Stimulated activated naive B cell treated with anti-CD40 and anti-IgM and Interleukin-4, amounts not matched to agents 10 μg/mL and 1 μg/mL and 100 μg/mL, for 72 hours (primary cell): Measurements from ENCODE around the gene KLHL11.
"Not testable (repeated sequence)": the region's sequence is repeated elsewhere in the genome, so short reads cannot be mapped to it uniquely, and the experiment has no call there.

Experiments used
- ATAC-seq, 2 donors: fragments of 150-1000 bp; cut with Tn5 transposase; replicated peaks; 2 replicates each; pipeline ENCODE4 v1.10.0; 2021; ENCODE audit warnings: moderate library complexity in 1 of 2
- DNase-seq: peaks from one replicate; pipeline ENCODE4 v3.0.0; 2021
- H3K27ac Mint-ChIP-seq: one replicate; pipeline ENCODE4 v1.8.0; 2022; ENCODE audit warnings: mild to moderate bottlenecking, mixed read lengths
- H3K27me3 Mint-ChIP-seq, 2 donors: one replicate each; pipeline ENCODE4 v1.8.0; 2022; ENCODE audit warnings: mixed read lengths in 2 of 2
- H3K36me3 Mint-ChIP-seq, 2 donors: one replicate each; pipeline ENCODE4 v1.8.0; 2022; ENCODE audit warnings: mixed read lengths in 2 of 2, mild to moderate bottlenecking in 1 of 2
- H3K4me1 Mint-ChIP-seq, 2 donors: one replicate each; pipeline ENCODE4 v1.8.0; 2022; ENCODE audit warnings: mixed read lengths in 2 of 2, mild to moderate bottlenecking in 1 of 2
- H3K4me3 Mint-ChIP-seq, 2 donors: one replicate each; pipeline ENCODE4 v1.8.0; 2022; ENCODE audit warnings: mild to moderate bottlenecking in 2 of 2, mixed read lengths in 2 of 2, moderate library complexity in 1 of 2
- H3K9me3 Mint-ChIP-seq, 2 donors: one replicate each; pipeline ENCODE4 v1.8.0; 2022; ENCODE audit warnings: mixed read lengths in 2 of 2, mild to moderate bottlenecking in 1 of 2

Gene KLHL11

GRCh38 chr17:41870097-41870496 lies 4.9 kb upstream of the KLHL11 start:
- Mint-ChIP-seq H3K27me3 (no peaks in the 10 kb centered on the region), H3K36me3 (peaks cover 41 to 54% of the 10 kb centered on the region in 2 donors), H3K9me3 (no peaks in the 10 kb centered on the region), H3K4me3 (no peak overlapping the region), H3K4me1 (peaks cover 3 to 7% of the 10 kb centered on the region in 2 donors), H3K27ac (peak overlapping the region; percentile 3)
- DNase-seq (no peak), ATAC-seq (no peak)

DNA sequence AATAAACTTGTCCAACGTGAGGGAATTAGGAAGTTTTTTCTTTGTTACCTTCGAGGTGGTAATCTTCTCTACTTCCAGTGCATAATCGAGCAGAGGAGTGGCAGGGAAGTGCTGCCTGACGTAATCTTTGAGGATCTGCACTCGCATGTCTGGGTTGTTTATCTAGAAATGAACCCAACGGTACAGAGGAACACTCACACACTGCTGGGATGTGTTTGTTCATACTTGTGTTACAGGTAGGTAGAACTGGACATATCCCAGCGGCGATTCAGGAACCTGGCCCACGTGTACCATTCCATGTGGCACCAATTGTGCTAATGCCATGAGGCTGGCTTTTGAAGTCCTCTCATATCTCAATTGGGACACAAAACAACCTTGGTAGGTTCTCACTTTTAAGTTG lies 4.2 kb upstream of the KLHL11 start:
- ATAC-seq (no peak), DNase-seq (no peak)
- H3K4me3 Mint-ChIP-seq, result no peak overlapping the region
- H3K27ac Mint-ChIP-seq, result no peak overlapping the region
- H3K36me3 Mint-ChIP-seq, result peaks cover 43 to 54% of the 10 kb centered on the region in 2 donors
- peaks cover 3 to 7% of the 10 kb centered on the region in 2 donors for H3K4me1 Mint-ChIP-seq
- no peaks in the 10 kb centered on the region for H3K27me3 Mint-ChIP-seq
- no peaks in the 10 kb centered on the region for H3K9me3 Mint-ChIP-seq

GRCh38 chr17:41868568-41868967 lies 3.3 kb upstream of the KLHL11 start:
- H3K4me3 Mint-ChIP-seq, result no peak overlapping the region
- no peaks in the 10 kb centered on the region for H3K9me3 Mint-ChIP-seq
- peaks cover 3 to 7% of the 10 kb centered on the region in 2 donors for H3K4me1 Mint-ChIP-seq
- H3K36me3 Mint-ChIP-seq, result peaks cover 39 to 51% of the 10 kb centered on the region in 2 donors
- DNase-seq, result no peak
- no peak for ATAC-seq
- no peaks in the 10 kb centered on the region for H3K27me3 Mint-ChIP-seq
- H3K27ac Mint-ChIP-seq, result peak overlapping the region; percentile 47

- no peaks in the 10 kb centered on the region for H3K9me3 Mint-ChIP-seq
- ATAC-seq (no peak), DNase-seq (no peak)
- peaks cover 12 to 22% of the 10 kb centered on the region in 2 donors for H3K4me1 Mint-ChIP-seq
- peaks cover 13 to 23% of the 10 kb centered on the region in 2 donors for H3K36me3 Mint-ChIP-seq
- H3K27ac Mint-ChIP-seq, result peak overlapping the region; percentile 84
- H3K27me3 Mint-ChIP-seq, result no peaks in the 10 kb centered on the region
- H3K4me3 Mint-ChIP-seq, result no peak overlapping the region
Measured at GRCh38 chr17:41865596-41865893, 322 bp upstream of the KLHL11 start.

GRCh38 chr17:41864498-41864835 lies 756 bp downstream of the KLHL11 start:
- no peak for DNase-seq
- H3K36me3 Mint-ChIP-seq, result peaks cover 13 to 22% of the 10 kb centered on the region in 2 donors
- no peak overlapping the region for H3K4me3 Mint-ChIP-seq
- H3K4me1 Mint-ChIP-seq, result peaks cover 15 to 26% of the 10 kb centered on the region in 2 donors
- ATAC-seq, result no peak
- H3K27ac Mint-ChIP-seq, result no peak overlapping the region
- H3K9me3 Mint-ChIP-seq, result no peaks in the 10 kb centered on the region
- H3K27me3 Mint-ChIP-seq, result no peaks in the 10 kb centered on the region

DNA sequence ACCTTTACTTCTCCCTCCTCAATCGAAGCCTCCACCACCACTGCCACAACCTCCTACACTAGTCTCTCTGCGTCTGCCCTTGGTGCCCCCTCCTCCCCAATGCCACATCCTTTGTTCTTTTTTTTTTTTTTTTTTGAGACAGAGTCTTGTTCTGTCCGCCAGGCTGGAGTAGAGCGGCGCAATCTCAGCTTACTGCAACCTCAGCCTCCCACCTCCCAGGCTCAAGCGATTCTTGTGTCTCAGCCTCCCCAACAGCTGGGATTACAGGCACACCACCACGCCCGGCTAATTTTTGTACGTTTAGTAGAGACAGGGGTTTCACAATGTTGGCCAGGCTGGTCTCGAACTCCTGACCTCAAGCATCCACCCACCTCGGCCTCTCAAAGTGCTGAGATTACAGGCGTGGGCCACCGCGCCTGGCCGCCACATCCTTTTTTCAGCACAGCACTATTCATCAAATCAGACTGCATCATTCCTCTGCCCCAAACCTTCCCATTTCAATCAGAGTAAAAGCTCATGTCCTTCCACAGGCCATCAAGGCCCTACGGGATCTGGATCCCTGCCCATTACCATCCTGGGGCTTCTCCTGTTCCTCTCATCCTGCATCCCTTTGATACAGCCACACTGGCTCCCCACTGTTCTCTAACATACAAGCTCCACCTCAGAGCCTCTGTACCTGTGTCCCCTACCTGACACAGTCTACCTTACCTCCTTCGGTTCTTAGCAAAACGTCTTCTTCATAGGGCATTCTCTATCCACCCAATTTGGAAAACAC lies 2.0 kb downstream of the KLHL11 start:
- Mint-ChIP-seq H3K4me3 (no peak overlapping the region), H3K27ac (no peak overlapping the region), H3K27me3 (no peaks in the 10 kb centered on the region), H3K36me3 (peaks cover 9 to 12% of the 10 kb centered on the region in 2 donors), H3K9me3 (no peaks in the 10 kb centered on the region), H3K4me1 (peaks cover 15 to 26% of the 10 kb centered on the region in 2 donors)
- DNase-seq, result no peak
- no peak for ATAC-seq

DNA sequence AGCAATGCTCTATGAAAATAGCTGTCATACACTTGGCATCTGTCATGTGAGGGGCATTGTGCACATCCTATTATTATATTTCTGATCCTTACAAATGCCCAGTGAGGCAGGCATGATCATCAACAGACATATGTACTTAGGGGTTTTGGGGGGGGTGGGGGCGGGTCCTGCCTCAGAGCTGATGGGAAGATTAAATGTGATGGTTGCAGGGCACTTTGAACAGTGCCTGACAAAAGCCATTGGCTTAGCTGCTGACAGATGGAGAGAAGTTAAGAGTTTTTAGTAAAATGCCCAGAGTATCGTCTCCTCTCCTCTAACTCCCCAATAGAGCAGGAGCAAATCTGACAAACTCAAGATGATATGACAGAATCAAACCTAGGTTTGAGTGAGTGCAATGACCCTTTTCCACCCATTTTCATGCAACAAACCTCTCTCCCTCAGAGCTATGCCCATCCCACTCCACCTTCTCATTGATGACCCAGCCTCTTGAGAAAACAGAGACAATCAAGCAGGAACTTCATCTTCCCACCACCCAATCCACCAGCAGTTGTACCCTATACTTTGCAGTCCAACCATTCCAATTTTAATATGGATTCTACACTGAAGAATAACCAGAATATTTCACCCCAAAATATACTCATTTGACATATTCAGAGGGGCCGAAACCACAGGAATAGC lies 4.8 kb downstream of the KLHL11 start:
- ATAC-seq (no peak), DNase-seq (no peak)
- H3K9me3 Mint-ChIP-seq, result no peaks in the 10 kb centered on the region
- peaks cover 0 to 3% of the 10 kb centered on the region in 2 donors for H3K36me3 Mint-ChIP-seq
- H3K27ac Mint-ChIP-seq, result no peak overlapping the region
- no peak overlapping the region for H3K4me3 Mint-ChIP-seq
- H3K4me1 Mint-ChIP-seq, result peaks cover 12 to 22% of the 10 kb centered on the region in 2 donors
- H3K27me3 Mint-ChIP-seq, result no peaks in the 10 kb centered on the region

GRCh38 chr17:41851382-41851781 lies 13.8 kb downstream of the KLHL11 start:
- not testable (repeated sequence) for ATAC-seq, H3K27ac Mint-ChIP-seq, H3K27me3 Mint-ChIP-seq, DNase-seq, H3K4me3 Mint-ChIP-seq, H3K4me1 Mint-ChIP-seq, H3K9me3 Mint-ChIP-seq
- peaks cover 15 to 24% of the 10 kb centered on the region in 2 donors for H3K36me3 Mint-ChIP-seq

- no peak overlapping the region for H3K27ac Mint-ChIP-seq
- H3K9me3 Mint-ChIP-seq, result no peaks in the 10 kb centered on the region
- peaks cover 15 to 21% of the 10 kb centered on the region in 2 donors for H3K36me3 Mint-ChIP-seq
- H3K27me3 Mint-ChIP-seq, result no peaks in the 10 kb centered on the region
- H3K4me3 Mint-ChIP-seq, result no peak overlapping the region
- H3K4me1 Mint-ChIP-seq, result peaks cover 0 to 5% of the 10 kb centered on the region in 2 donors
- no peak for DNase-seq
- no peak for ATAC-seq
Measured at GRCh38 chr17:41849251-41849990, 15.8 kb downstream of the KLHL11 start.

DNA sequence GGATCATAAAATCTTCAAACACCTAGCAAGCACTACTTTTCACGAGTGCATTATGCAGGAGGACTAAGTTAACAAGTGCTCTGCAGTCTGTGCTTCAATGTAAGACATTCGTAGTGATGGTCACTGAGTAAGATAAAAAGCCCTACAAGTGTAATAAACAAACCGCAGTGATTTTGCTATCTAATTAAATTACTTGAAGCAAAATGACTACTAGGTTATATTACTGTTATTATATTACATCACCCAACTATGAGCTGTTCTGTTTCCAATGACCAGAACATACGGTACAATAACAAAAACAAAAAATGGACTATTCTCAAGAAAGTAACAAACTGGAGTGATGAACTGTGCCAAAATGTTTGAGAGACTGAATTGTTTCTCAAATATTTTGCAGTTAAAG lies 16.4 kb downstream of the KLHL11 start:
- DNase-seq (no peak), ATAC-seq (no peak)
- H3K27ac Mint-ChIP-seq, result no peak overlapping the region
- no peaks in the 10 kb centered on the region for H3K27me3 Mint-ChIP-seq
- peaks cover 0 to 5% of the 10 kb centered on the region in 2 donors for H3K4me1 Mint-ChIP-seq
- H3K4me3 Mint-ChIP-seq, result no peak overlapping the region
- H3K36me3 Mint-ChIP-seq, result peaks cover 11 to 16% of the 10 kb centered on the region in 2 donors
- no peaks in the 10 kb centered on the region for H3K9me3 Mint-ChIP-seq

DNA sequence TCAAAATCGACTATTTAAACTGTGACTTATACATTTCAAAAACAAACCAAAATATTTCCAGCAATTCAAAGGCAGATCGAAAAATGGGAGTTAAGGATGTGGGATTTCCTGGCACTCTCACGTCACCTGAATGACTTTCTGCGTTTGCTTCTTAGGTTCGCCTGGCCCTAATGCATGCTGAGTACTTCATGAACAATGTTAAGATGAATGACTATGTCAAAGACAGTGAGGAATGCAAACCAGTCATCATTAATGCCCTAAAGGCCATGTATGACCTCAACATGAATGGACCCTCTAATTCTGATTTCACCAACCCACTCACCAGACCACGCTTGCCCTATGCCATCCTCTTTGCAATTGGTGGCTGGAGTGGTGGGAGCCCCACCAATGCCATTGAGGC lies 20.3 kb downstream of the KLHL11 start:
- Mint-ChIP-seq H3K9me3 (no peaks in the 10 kb centered on the region), H3K4me1 (no peaks in the 10 kb centered on the region), H3K27ac (no peak overlapping the region), H3K36me3 (peaks cover 2 to 10% of the 10 kb centered on the region in 2 donors), H3K4me3 (no peak overlapping the region), H3K27me3 (no peaks in the 10 kb centered on the region)
- DNase-seq (no peak), ATAC-seq (no peak)

DNA sequence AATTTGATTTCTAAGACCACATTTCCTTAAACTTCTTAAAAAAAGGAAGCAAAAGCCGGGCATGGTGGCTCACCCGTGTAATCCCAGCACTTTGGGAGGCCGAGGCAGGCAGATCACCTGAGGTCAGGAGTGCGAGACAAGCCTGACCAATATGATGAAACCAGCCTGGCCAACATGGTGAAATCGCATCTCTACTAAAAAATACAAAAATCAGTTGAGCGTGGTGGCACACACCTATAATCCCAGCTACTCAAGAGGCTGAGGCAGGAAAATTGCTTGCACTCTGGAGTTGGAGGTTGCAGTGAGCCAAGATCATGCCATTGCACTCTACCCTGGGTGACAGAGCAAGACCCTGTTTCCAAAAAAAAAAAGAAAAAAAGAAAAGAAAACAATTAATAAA lies 24.4 kb downstream of the KLHL11 start:
- not testable (repeated sequence) for H3K4me3 Mint-ChIP-seq, H3K27me3 Mint-ChIP-seq, H3K27ac Mint-ChIP-seq, DNase-seq, ATAC-seq, H3K9me3 Mint-ChIP-seq, H3K4me1 Mint-ChIP-seq, H3K36me3 Mint-ChIP-seq

GRCh38 chr17:41839448-41839847 lies 25.8 kb downstream of the KLHL11 start:
- ATAC-seq, H3K36me3 Mint-ChIP-seq, H3K9me3 Mint-ChIP-seq, H3K27me3 Mint-ChIP-seq, DNase-seq, H3K4me3 Mint-ChIP-seq, H3K27ac Mint-ChIP-seq: not testable (repeated sequence)
- peaks cover 6 to 17% of the 10 kb centered on the region in 2 donors for H3K4me1 Mint-ChIP-seq

DNA sequence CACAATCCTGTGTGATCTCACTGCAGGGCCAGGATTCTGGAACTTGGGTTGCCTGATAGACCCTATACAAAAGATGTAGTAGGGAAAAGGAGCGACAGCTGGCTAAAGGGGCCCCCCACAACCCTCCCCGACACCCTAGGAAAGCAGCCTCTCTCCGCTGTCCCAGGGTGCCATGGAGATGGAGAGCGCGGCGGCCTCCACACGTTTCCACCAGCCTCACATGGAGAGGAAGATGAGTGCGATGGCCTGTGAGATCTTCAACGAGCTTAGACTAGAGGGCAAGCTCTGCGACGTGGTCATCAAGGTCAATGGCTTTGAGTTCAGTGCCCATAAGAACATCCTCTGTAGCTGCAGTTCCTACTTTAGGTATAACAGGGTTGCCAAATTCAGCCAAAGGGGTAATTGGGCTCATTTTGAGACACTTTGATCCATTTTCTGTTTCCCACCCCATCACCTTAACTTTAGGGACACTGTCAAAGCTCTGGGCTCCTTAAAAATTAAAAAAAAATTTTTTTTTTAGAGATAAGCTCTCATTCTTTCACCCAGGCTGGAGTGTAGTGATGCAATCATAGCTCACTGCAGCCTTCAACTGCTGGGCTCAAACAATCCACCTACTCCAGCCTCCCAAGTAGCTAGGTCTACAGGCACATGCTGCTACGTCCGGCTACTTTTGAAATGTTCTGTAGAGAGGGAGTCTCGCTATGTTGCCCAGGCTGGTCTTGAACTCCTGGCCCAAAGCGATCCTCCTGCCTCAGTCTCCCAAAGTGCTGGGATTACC lies 27.3 kb downstream of the KLHL11 start, which contains the start of gene KLHL10:
Gene KLHL10 (plus strand): TSS at position 65 of the 778 bp plus-strand sequence. CDS start 108 bp downstream, at position 173.
- Mint-ChIP-seq H3K27ac (peak within 1 kb of the TSS; percentile 31), H3K27me3 (peaks cover 5 to 6% of the 10 kb centered on the region in 2 donors), H3K36me3 (peaks cover 0 to 1% of the 10 kb centered on the region in 2 donors), H3K4me1 (peaks cover 6 to 17% of the 10 kb centered on the region in 2 donors), H3K9me3 (no peaks in the 10 kb centered on the region), H3K4me3 (peak within 1 kb of the TSS; percentile 85 to 88)
- no peak for ATAC-seq
- DNase-seq, result no peak
